Pulmonary artery endothelial cell (primary cell): ENCODE results near the gene SRRM5. TPM values are rescaled to one million over a fixed set of nuclear protein-coding genes. Genes with fewer than 3 reads are reported as not detected.

Source experiments
- total RNA-seq: library from RNA; depleted of rRNA; stranded (reverse); fragments of >200 nt; gene quantifications from 2 replicates; pipeline ENCODE4 v1.2.3, GENCODE V29; 2014

The SRRM5 gene
- total RNA-seq, 1 donor from 2014 or later = not detected

Other genes with a start within 250 kb of the SRRM5 start
- gene TEX101, start 197.2 kb upstream of the SRRM5 start, total RNA-seq = not detected in 2 replicates
- gene LYPD3, start 146.5 kb upstream of the SRRM5 start, total RNA-seq = not detected in 2 replicates
- gene PHLDB3, start 107.3 kb upstream of the SRRM5 start, total RNA-seq = 9.0 and 11.4 TPM in 2 replicates
- 69.9 and 81.1 TPM in 2 replicates for gene ETHE1, start 84.9 kb upstream of the SRRM5 start, total RNA-seq
- 0.07 TPM in 1 of 2 replicates, not detected in the other for gene ZNF575, start 78.9 kb upstream of the SRRM5 start, total RNA-seq
- 18.4 and 19.5 TPM in 2 replicates for gene XRCC1, start 36.6 kb upstream of the SRRM5 start, total RNA-seq
- 0.73 and 2.3 TPM in 2 replicates for gene PINLYP, start 36.3 kb upstream of the SRRM5 start, total RNA-seq
- gene IRGQ, start 16.0 kb upstream of the SRRM5 start, total RNA-seq = 26.2 and 27.0 TPM in 2 replicates
- gene ZNF576, start 15.5 kb upstream of the SRRM5 start, total RNA-seq = 15.0 and 16.0 TPM in 2 replicates
- gene ZNF428, start 7.5 kb downstream of the SRRM5 start, total RNA-seq = 36.0 and 48.7 TPM in 2 replicates
- 4.3 and 5.6 TPM in 2 replicates for gene CADM4, start 27.8 kb downstream of the SRRM5 start, total RNA-seq
- 55.2 and 72.8 TPM in 2 replicates for gene PLAUR, start 58.1 kb downstream of the SRRM5 start, total RNA-seq
- not detected in 2 replicates for gene IRGC, start 104.0 kb downstream of the SRRM5 start, total RNA-seq
- 5.9 and 10.4 TPM in 2 replicates for gene SMG9, start 142.9 kb downstream of the SRRM5 start, total RNA-seq
- gene KCNN4, start 168.9 kb downstream of the SRRM5 start, total RNA-seq = 0.46 and 0.49 TPM in 2 replicates
- 0.39 and 0.53 TPM in 2 replicates for gene LYPD5, start 190.4 kb downstream of the SRRM5 start, total RNA-seq
- 7.9 and 13.0 TPM in 2 replicates for gene ZNF283, start 215.2 kb downstream of the SRRM5 start, total RNA-seq